ENCODE measurements around the gene GDI2.
"Not testable (repeated sequence)": the region's sequence is repeated elsewhere in the genome, so short reads cannot be mapped to it uniquely, and the experiment has no call there.

The GDI2 gene

GRCh38 chr10:5814110-5815107 is 1.2 kb upstream of the GDI2 start:
- TF ChIP-seq PAX5 (IDR thresholded peaks at IDR 0.05; ENCODE audit: insufficient read depth, low read length, severe bottlenecking), result no peak
- TF ChIP-seq POLR2AphosphoS5 (IDR thresholded peaks at IDR 0.05; ENCODE audit: low read depth, low read length), result no peak
- peak; percentile 4; the same call in 1 of the 2 replicates for TF ChIP-seq TAF1 (IDR thresholded peaks at IDR 0.05; ENCODE audit: low read depth, low read length)
- peak; percentile 22; the same call in 1 of the 2 replicates for TF ChIP-seq POU2F2 (IDR thresholded peaks at IDR 0.05; ENCODE audit: low read depth, low read length)
- FAIRE-seq (no peak), DNase-seq (ENCODE audit: insufficient read length, low spot score) (no peak)

- no peak for TF ChIP-seq POLR2A (IDR thresholded peaks at IDR 0.05; ENCODE audit: low read depth, low read length)
- no peak for TF ChIP-seq PAX5 (IDR thresholded peaks at IDR 0.05; ENCODE audit: insufficient read depth, low read length, severe bottlenecking)
- no peak for TF ChIP-seq SPI1 (IDR thresholded peaks at IDR 0.05; ENCODE audit: low read depth, low read length)
- no peak for TF ChIP-seq POU2F2 (IDR thresholded peaks at IDR 0.05; ENCODE audit: low read depth, low read length)
- no peak for TF ChIP-seq POLR2AphosphoS5 (IDR thresholded peaks at IDR 0.05; ENCODE audit: low read depth, low read length)
- no peak for TF ChIP-seq TAF1 (IDR thresholded peaks at IDR 0.05; ENCODE audit: low read depth, low read length)
- FAIRE-seq (no peak), DNase-seq (ENCODE audit: insufficient read length, low spot score) (no peak)
Observed at GRCh38 chr10:5813091-5813340, 218 bp downstream of the GDI2 start.

GRCh38 chr10:5812283-5813090 is 747 bp downstream of the GDI2 start:
- no peak for TF ChIP-seq TAF1 (IDR thresholded peaks at IDR 0.05; ENCODE audit: low read depth, low read length)
- peak; percentile 22; the same call in 1 of the 2 replicates for TF ChIP-seq POU2F2 (IDR thresholded peaks at IDR 0.05; ENCODE audit: low read depth, low read length)
- FAIRE-seq, result no peak
- DNase-seq (ENCODE audit: insufficient read length, low spot score), result no peak

GRCh38 chr10:5811387-5811821 is 1.8 kb downstream of the GDI2 start:
- TF ChIP-seq POLR2A (IDR thresholded peaks at IDR 0.05; ENCODE audit: low read depth, low read length) (no peak), TAF1 (IDR thresholded peaks at IDR 0.05; ENCODE audit: low read depth, low read length) (no peak), POU2F2 (IDR thresholded peaks at IDR 0.05; ENCODE audit: low read depth, low read length) (no peak), SPI1 (IDR thresholded peaks at IDR 0.05; ENCODE audit: low read depth, low read length) (no peak), PAX5 (IDR thresholded peaks at IDR 0.05; ENCODE audit: insufficient read depth, low read length, severe bottlenecking) (no peak), POLR2AphosphoS5 (IDR thresholded peaks at IDR 0.05; ENCODE audit: low read depth, low read length) (no peak)
- FAIRE-seq (peak; percentile 16), DNase-seq (ENCODE audit: insufficient read length, low spot score) (no peak)

GRCh38 chr10:5810225-5810624 is 3.0 kb downstream of the GDI2 start:
- no peak for DNase-seq (ENCODE audit: insufficient read length, low spot score)
- TF ChIP-seq POU2F2 (IDR thresholded peaks at IDR 0.05; ENCODE audit: low read depth, low read length) (no peak), SPI1 (IDR thresholded peaks at IDR 0.05; ENCODE audit: low read depth, low read length) (no peak), PAX5 (IDR thresholded peaks at IDR 0.05; ENCODE audit: insufficient read depth, low read length, severe bottlenecking) (no peak), TAF1 (IDR thresholded peaks at IDR 0.05; ENCODE audit: low read depth, low read length) (no peak)
- FAIRE-seq, result no peak

- no peak for TF ChIP-seq TAF1 (IDR thresholded peaks at IDR 0.05; ENCODE audit: low read depth, low read length)
- no peak for TF ChIP-seq POU2F2 (IDR thresholded peaks at IDR 0.05; ENCODE audit: low read depth, low read length)
- no peak for TF ChIP-seq POLR2A (IDR thresholded peaks at IDR 0.05; ENCODE audit: low read depth, low read length)
- no peak for TF ChIP-seq POLR2AphosphoS5 (IDR thresholded peaks at IDR 0.05; ENCODE audit: low read depth, low read length)
- TF ChIP-seq PAX5 (IDR thresholded peaks at IDR 0.05; ENCODE audit: insufficient read depth, low read length, severe bottlenecking), result no peak
- TF ChIP-seq SPI1 (IDR thresholded peaks at IDR 0.05; ENCODE audit: low read depth, low read length), result no peak
- no peak for DNase-seq (ENCODE audit: insufficient read length, low spot score)
- peak; percentile 52 for FAIRE-seq
Observed at GRCh38 chr10:5809527-5810154, 3.6 kb downstream of the GDI2 start.

GRCh38 chr10:5808783-5809392 is 4.3 kb downstream of the GDI2 start:
- FAIRE-seq; DNase-seq (ENCODE audit: insufficient read length, low spot score): not testable (repeated sequence)

GRCh38 chr10:5806745-5807144 is 6.5 kb downstream of the GDI2 start:
- TF ChIP-seq POLR2AphosphoS5 (IDR thresholded peaks at IDR 0.05; ENCODE audit: low read depth, low read length) (no peak), POU2F2 (IDR thresholded peaks at IDR 0.05; ENCODE audit: low read depth, low read length) (no peak), TAF1 (IDR thresholded peaks at IDR 0.05; ENCODE audit: low read depth, low read length) (no peak), PAX5 (IDR thresholded peaks at IDR 0.05; ENCODE audit: insufficient read depth, low read length, severe bottlenecking) (no peak), SPI1 (IDR thresholded peaks at IDR 0.05; ENCODE audit: low read depth, low read length) (no peak), POLR2A (IDR thresholded peaks at IDR 0.05; ENCODE audit: low read depth, low read length) (no peak)
- no peak for FAIRE-seq
- DNase-seq (ENCODE audit: insufficient read length, low spot score), result no peak

GRCh38 chr10:5805711-5806110 is 7.5 kb downstream of the GDI2 start:
- no peak for DNase-seq (ENCODE audit: insufficient read length, low spot score)
- TF ChIP-seq PAX5 (IDR thresholded peaks at IDR 0.05; ENCODE audit: insufficient read depth, low read length, severe bottlenecking) (no peak), POU2F2 (IDR thresholded peaks at IDR 0.05; ENCODE audit: low read depth, low read length) (no peak), POLR2A (IDR thresholded peaks at IDR 0.05; ENCODE audit: low read depth, low read length) (no peak), TAF1 (IDR thresholded peaks at IDR 0.05; ENCODE audit: low read depth, low read length) (no peak), POLR2AphosphoS5 (IDR thresholded peaks at IDR 0.05; ENCODE audit: low read depth, low read length) (no peak), SPI1 (IDR thresholded peaks at IDR 0.05; ENCODE audit: low read depth, low read length) (no peak)
- peak; percentile 16 for FAIRE-seq
